PFSK-1 (cell line): ENCODE data around the gene MAMLD1.
A peak's percentile ranks its signal among the peaks of the same experiment; 100 is the strongest.

Experiments used
- FOXP2 ChIP-seq: optimal IDR thresholded peaks from 2 replicates; pipeline ENCODE3; 2011; ENCODE audit warnings: borderline replicate concordance, control low read depth, inconsistent platforms; ENCODE audit not compliant: insufficient read depth; ENCODE audit errors: extremely low read length, extremely low read depth
- POLR2AphosphoS5 ChIP-seq: IDR thresholded peaks from 2 replicates; pipeline ENCODE4 v1.6.1; 2012; ENCODE audit warnings: low read depth, mild to moderate bottlenecking, control low read depth, low read length, moderate library complexity
- SIN3A ChIP-seq: IDR thresholded peaks from 2 replicates; pipeline ENCODE4 v1.6.1; 2012; ENCODE audit warnings: mild to moderate bottlenecking, low read length, moderate library complexity, borderline replicate concordance; ENCODE audit not compliant: insufficient read depth
- TAF1 ChIP-seq: IDR thresholded peaks from 2 replicates; pipeline ENCODE4 v1.6.1; 2012; ENCODE audit warnings: low read length, control low read depth, borderline replicate concordance; ENCODE audit not compliant: insufficient read depth
- TF ChIP-seq, protein P1 (sequence below), 2 experiments: IDR thresholded peaks; 2 replicates each; pipeline versions ENCODE4 v1.6.1 to v1.8.0; 2011 to 2012; ENCODE audit warnings: low read depth in 2 of 2, low read length in 2 of 2, control low read depth in 1 of 2, inconsistent platforms in 1 of 2, mild to moderate bottlenecking in 1 of 2, moderate library complexity in 1 of 2; ENCODE audit not compliant: insufficient read depth in 1 of 2

Gene MAMLD1

DNA sequence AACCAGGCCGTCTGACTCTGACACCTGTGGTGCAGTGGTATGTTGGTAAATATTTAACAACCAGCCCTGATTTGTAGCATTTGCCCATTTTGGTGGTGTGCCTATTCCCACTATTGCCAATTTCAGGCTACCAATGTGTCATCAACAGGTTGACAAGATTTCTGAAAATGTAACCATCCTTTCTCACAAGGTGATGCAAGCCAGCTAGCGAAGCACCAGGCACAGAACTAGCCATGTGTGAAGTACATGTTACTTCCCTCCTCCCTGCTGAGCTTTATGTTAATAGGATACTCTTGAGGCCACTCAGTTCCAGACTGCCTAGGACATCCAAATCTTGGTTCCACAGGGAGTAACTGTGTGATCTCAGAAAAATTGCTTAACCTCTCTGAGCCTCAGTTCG is 7.2 kb upstream of the MAMLD1 start:
- TF ChIP-seq POLR2AphosphoS5 (no peak), SIN3A (no peak)

DNA sequence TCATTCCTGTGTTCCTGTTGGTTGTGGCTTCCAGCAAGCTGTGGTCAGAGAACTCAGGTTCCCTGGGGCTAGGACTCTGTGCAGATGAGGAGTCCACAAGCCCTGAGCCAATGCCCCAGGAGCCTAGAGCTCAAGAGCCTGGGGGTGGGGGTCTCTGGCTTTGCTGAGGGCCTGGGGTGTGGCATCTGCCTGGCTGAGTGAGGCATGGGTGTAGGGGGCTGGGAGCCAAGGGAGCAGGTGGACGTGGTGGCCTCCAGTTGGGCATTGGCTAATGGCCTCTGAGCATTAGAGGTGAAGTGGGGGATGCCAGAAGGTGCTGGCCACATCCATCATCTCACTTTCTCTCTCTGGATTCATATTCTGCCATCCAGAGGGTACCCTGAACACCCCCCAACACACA is 5.3 kb upstream of the MAMLD1 start:
- no peak for TF ChIP-seq POLR2AphosphoS5
- TF ChIP-seq TAF1 = no peak
- TF ChIP-seq, protein P1, sequence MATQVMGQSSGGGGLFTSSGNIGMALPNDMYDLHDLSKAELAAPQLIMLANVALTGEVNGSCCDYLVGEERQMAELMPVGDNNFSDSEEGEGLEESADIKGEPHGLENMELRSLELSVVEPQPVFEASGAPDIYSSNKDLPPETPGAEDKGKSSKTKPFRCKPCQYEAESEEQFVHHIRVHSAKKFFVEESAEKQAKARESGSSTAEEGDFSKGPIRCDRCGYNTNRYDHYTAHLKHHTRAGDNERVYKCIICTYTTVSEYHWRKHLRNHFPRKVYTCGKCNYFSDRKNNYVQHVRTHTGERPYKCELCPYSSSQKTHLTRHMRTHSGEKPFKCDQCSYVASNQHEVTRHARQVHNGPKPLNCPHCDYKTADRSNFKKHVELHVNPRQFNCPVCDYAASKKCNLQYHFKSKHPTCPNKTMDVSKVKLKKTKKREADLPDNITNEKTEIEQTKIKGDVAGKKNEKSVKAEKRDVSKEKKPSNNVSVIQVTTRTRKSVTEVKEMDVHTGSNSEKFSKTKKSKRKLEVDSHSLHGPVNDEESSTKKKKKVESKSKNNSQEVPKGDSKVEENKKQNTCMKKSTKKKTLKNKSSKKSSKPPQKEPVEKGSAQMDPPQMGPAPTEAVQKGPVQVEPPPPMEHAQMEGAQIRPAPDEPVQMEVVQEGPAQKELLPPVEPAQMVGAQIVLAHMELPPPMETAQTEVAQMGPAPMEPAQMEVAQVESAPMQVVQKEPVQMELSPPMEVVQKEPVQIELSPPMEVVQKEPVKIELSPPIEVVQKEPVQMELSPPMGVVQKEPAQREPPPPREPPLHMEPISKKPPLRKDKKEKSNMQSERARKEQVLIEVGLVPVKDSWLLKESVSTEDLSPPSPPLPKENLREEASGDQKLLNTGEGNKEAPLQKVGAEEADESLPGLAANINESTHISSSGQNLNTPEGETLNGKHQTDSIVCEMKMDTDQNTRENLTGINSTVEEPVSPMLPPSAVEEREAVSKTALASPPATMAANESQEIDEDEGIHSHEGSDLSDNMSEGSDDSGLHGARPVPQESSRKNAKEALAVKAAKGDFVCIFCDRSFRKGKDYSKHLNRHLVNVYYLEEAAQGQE (IDR thresholded peaks at IDR 0.05; ENCODE audit: insufficient read depth in 1 of 2, low read depth in 2 of 2, low read length in 2 of 2) = no peak
- TF ChIP-seq FOXP2 = no peak
- TF ChIP-seq SIN3A = no peak

- TF ChIP-seq SIN3A (no peak), TAF1 (no peak), POLR2AphosphoS5 (no peak)
These were observed 4.5 kb upstream of the MAMLD1 start for GRCh38 chrX:150358651-150359050.

GRCh38 chrX:150360331-150360730 is 2.8 kb upstream of the MAMLD1 start:
- TF ChIP-seq, protein P1 (IDR thresholded peaks at IDR 0.05; ENCODE audit: insufficient read depth in 1 of 2, low read depth in 2 of 2, low read length in 2 of 2) = no peak
- no peak for TF ChIP-seq POLR2AphosphoS5
- TF ChIP-seq FOXP2 = no peak
- TF ChIP-seq TAF1 = no peak
- no peak for TF ChIP-seq SIN3A

DNA sequence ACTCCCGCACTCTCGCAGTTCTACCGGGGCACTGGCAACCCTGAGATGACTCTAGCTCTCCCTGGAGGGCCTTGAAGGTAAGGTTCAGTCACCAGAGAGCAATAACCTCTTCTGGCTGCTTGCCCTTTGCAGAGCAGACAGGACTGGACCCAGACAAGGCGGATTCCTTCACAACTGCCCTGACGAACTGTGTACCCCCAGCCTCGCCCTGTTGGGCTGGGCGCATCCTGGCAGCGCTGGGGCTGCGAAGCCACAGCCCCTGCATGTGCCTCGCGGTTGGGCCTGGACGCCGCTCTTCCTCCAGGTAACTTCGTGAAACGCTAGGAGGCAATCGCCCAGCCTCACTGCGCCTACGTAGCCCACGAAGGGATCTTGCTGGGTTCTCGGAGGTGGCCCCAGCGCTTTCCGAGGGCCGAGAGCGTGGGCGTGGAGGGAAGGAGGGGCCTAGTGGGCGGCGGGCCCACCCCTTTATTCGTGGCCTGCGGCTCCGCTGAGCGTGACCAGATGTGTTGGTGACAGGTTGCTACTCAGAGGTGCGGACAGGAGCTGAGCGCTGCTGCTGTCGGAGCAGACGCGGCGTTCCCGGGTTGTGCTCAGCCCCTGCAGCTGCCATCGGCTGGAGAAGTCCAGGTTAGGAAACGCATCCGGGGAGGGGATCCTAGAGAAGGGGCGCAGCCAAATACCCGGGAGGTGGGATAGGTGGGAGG is 1.9 kb upstream of the MAMLD1 start:
- TF ChIP-seq FOXP2 = no peak
- peak; percentile 50; the same call in 1 of the 2 replicates for TF ChIP-seq POLR2AphosphoS5
- TF ChIP-seq, protein P1 (IDR thresholded peaks at IDR 0.05; ENCODE audit: insufficient read depth in 1 of 2, low read depth in 2 of 2, low read length in 2 of 2) = no peak
- TF ChIP-seq TAF1 = peak; percentile 88; the same call in 1 of the 2 replicates
- peak; percentile 49; the same call in 1 of the 2 replicates for TF ChIP-seq SIN3A

DNA sequence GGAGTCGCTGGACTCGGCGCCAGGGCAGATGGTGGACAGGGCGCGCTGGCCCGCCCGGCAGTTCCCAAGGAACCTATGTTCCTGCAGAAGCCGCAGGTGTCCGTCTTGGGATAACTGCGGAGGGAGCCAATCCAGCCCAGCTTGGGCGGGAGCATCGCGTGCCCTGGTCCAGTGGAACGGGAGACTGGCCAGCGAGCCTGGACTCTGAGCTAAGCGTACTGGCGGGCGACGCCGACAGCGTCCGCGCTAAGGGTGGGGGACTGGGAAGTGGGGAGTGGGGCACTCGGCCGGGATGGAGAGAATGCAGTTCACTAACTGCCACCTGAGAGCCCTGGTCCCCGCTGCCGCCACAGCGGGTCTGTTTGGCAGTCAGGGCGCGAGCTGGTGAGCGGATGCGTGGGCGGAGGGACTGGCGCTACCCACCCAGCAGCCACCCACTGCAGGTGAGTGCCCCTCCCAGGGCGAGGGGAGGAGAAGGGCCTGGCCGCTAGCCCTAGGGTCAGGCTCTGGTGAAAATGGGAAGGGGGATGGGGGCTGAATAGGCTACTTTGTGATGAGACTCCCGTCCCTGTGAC is 1.3 kb upstream of the MAMLD1 start:
- TF ChIP-seq TAF1 = 0 out of 2 replicates have a peak, but pooled peaks have one; percentile 17
- no peak for TF ChIP-seq FOXP2
